ENCODE measurements around the gene LEPR.

The LEPR gene

DNA sequence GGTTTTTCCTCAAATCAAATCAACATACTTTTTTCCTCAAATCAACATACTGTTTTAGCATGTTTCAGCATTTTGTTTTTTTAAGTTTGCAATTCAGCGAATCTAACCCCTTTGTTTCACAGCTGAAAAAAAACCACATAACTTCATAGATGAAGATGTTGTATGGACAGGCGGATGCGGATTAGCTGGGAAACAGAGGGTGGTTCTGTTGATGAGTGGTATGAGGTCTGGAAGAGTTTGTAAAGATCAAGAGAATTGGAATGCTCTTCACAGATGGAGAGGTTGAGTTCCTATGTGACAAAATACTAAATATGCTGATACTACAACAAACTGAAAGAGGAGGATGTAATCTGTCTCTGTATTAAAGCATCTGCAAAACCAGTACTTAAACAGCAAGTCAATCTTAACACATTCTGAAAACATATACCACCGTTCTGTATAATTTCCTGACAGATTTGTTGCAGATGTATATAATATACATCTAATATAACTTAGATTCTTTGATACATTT lies 10.6 kb upstream of the LEPR start:
- no peak for DNase-seq

DNA sequence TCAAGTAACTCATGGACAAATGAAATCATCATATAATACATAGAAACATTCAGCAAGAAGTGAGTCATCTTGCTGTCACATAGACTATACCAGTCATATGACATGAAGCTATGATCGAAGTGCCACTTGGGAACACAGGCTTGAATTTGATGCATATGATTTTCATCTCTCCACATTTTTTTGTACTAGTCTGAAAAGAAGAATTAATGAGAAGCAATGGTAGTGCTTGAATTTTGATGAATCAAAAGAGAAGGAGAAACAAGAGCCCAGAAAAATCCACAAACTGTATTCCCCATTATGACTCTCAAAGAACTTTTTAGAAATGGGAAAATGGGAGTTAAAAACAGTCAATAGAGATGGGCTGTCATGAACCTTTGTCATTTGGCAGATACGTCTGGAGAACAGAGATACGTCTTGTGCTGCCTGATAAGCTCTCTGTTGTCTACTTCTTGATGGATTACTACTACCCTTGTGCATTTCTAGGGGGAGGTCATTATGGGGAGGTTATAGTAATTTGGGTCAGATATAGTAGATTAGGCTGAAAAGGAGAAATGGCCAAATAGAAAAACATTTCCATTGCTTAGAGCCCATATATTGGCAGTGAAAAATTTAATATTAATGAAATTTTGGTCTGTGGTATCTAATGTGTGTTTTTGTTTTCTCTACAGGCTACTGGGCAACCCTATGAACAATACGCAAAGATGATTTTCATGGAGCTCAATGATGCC lies 8.0 kb upstream of the LEPR start:
- DNase-seq = no peak

DNA sequence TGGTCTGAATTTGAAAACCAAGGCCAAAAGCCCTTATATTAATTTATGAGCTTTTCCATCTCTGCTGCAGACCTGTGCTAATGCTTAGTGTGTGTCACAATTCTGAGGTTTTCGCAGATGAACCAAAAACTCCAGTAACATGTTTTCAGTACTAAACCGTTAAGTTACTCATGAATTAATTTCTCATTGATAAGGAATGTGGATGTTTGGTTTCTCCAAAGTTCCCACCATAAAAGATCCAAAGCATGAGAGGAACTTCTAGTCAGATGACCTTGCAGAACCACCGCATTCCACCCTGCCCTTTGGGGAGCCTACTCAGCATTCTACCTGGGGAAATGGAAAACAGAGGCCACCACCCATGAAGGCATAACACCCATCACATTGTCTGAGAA lies 7.5 kb upstream of the LEPR start:
- DNase-seq = no peak

DNA sequence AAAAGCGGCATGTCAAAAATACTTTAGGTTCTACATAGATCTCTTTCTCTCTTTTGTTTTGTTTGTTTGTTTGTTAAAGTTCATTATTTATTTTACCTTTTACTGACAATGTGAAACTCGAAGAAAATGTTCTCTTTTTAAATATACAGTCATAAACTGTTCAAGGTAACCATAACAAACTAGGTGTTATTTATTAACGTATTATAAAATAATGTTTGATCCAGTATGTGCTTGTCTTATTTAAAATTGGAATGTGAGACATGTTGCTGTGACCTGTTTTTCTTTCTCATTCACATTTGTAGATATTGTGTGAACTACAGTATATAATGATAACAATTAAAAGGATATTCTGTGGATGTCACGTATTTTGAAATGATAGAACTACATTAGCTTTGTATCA lies 5.9 kb upstream of the LEPR start:
- DNase-seq = no peak

DNA sequence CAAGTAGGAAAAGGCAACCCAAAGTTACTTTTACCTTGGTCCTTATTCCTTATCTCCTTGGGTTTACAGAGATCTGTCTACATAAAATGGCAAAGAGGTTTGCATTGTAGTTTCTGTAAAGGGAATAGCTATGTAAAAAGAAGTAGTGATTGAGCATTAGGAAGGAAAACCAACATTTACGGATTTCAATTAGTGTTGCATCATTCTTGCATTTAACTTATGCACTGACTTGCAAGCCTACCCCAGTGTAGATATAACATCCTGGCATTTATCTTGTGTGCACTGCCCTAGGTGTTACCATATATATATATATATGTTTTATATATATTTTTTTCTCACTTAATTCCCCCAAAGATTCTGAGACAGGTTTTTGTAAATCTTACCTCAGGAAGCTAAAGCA lies 3.7 kb upstream of the LEPR start:
- DNase-seq = no peak

DNA sequence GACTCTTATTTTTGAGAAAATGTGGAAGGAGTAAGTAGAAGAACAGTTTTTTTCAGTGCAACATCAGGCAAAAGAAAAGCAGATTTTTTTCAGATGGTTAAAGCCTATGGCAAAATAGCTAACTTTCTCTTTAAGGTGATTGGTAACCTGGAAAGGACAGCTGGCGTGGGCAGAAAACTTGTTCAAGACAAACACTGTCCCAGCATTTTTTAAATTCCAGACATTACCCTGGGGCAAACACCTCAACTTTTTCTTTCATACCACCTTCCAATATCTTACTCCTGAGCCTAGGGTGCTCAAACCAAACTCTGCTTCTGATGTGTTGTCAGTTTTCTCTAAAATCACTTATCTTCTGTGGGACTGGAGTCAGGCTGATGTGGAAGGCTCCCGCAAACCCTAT lies 2.7 kb upstream of the LEPR start:
- no peak for DNase-seq

DNA sequence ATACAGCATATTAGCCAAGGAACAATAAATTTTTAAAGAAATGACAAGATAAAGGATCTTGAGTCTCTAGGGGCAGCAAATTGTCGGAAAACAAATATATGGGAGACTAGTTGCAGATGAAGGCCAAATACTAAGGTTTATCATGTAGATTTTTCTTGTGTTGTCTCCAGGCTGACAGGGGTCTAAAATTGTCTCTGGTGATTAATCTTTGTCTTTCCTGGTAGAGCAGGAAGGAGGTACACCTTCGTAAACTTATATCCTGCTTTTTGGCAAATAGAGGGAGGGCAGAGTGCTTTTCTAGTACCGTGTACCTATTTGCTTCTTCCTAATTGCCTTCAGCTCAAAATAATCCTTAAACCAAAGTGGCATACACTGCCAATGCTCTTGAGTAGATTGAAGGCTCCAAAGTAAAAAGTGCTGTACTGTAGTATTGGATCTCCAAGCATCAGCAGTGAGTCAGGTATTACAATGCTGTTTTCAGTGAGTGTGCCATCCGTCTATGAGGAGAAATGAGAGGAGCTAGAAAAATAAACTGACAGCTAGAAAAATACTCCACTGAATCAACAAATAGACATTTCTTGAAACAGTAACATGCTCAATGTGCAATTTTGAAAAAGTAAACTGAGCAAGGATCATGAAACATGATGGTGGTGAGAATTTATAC lies 1.8 kb upstream of the LEPR start:
- DNase-seq = no peak

DNA sequence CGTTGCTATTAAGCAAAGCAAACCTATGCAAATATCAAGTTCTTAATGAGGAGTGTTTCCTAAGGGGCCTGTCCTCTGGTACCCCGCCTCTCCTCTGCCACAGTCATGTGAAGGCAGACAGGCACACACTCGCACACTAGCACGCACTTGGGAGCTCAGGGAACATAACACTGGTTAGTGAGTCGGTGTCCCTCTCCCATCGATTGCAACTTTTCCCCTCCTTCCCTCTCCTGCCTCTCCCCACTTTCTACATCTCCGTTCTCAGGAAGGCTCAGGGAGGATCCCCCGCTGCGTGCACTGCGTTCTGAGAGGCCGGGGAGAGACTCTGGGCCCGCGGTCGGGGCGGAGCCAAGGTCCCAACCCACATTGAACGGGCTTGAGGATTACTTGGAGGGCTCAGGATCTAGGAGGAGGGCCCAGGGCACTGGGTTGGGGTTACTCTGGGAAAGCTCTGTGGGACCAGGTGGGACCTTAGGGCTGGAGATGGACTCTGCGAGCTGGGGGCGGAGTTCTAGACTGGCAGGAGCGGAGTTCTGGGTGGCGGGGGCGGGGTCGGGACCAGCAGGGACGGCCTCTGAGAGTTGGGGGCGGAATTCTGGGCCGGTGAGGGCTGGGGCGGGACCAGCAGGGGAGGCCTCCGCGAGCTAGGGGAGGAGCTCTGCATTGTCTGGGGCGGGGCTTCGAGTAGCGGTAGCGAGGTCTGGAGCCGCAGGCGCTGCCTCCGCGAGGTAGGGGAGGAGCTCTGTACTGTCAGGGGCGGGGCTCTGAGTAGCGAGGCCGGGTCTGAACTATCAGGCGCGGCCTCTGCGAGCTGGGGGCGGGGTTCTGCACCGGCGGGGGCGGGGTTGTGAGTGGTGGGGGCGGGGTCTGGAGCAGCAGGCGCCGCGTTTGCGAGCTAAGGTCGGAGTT lies 533 bp upstream of the LEPR start:
- peak; percentile 94 to 97 for DNase-seq

DNA sequence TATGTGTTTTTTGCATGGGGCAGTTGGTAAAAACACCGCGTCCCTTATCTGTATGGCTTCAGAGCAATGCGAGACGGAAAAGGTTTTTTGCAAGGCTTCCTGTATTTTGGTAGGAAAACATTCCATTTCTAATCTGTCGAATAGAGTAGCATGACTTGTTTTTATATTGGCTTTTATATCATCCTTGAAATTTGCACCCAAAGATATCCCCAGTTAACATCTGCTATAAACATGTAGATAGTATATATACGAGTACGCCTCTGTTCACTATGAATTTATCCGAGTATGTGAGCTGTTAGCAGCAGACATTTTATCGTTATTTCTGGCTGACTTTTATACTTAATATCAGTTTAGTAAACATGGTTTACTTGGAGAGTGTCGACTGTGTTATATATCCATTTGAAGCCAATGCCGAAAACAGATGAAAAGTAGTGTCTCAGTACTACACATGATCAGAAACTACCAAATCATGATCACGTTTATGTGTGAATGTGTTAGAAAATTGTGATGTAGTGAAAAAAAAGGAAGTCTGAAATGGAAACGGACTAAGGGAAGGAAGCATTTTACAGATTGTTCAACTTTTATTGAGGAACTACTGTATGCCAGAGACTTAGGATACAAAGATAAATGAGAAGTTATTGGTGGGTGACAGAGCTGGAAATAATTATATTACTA lies 1.0 kb downstream of the LEPR start:
- peak; percentile 61 to 73 for DNase-seq

DNA sequence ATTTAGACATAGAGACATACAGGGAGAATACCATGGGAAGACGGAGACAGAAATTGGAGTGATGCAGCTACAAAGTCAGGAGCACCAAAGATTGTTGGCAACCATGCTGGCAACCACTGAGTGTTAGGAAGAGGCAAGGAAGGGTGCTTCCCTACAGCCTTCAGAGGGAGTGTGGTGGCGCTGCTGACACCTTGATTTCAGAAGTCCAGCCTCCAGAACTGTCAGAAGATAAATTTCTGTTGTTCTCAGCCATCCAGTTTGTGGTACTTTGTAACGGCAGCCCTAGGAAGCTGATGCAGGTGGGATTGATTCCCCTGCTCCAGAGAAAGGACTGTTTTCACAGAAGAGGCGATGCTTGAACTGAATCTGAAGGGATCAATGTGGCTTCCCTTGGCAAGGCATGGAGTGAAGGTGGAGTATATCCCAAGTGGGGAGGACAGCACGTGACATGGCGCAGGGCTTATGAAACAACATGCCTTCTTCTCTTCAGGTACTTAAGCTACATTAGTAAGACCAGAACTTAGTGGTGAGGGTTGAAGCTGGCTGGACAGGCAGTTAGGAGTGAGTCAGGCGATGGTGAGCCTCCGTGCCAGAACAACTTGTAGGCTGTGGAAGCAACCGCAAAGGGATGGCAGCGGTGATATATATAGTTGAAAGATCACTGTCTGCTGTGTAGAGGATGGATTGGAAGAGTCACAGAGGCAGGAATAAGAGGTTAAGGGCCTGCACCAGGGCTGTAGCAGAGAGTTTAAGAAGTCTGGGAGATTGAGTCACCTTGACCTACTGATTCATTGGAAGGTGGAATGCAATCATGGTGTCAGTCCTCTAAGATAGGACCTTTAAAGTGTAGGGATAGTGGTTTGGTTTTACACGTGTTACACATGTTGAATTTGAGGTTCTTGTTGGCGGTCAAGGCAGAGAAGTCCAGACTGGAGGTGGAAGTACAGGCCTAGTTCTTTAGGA lies 2.1 kb downstream of the LEPR start:
- no peak for DNase-seq

DNA sequence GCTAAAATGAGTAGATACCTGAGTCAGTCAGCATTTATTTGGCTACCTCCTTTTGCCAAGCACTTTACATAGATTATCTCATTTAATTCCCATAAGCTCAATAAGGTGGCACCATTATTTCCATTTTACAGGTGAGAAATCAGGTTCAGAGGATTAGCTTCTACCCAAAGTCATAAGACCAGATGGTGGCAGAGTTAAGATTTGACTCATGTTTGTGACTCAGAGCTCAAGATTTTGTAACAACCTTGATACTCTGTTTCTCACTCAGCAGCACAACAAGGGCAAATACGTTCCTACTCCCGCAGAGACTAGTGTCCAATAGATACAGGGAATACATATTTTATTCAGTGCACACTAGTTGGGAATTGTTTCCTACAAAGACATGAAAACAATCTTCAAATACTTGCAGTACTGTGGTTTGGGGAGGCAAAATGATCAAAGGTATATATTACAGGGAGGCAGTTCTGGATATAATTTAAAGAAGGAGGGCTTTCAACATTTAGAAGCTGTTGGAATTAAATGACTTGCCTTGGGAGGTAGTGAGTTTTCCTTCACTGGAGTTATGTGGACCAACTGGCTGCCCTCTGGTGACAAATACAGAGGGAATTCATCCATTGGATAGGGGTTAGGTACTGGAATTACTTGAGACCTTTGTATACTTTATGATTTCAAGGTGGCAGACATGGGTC lies 3.6 kb downstream of the LEPR start:
- DNase-seq = no peak

DNA sequence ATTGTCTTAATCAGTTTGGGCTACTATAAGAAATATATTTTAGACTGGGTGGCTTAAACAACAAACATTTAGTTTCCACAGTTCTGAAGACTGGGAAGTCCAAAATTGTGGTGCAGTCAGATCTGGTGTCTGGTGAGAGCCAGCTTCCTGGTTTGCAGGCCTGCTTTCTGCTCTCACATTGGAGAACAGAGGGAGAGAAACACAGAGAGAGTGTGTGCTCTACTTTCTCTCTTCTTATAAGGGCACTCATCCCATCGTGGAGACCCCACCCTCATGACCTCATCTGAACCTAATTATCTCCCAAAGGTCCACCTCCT lies 4.1 kb downstream of the LEPR start:
- DNase-seq = no peak

DNA sequence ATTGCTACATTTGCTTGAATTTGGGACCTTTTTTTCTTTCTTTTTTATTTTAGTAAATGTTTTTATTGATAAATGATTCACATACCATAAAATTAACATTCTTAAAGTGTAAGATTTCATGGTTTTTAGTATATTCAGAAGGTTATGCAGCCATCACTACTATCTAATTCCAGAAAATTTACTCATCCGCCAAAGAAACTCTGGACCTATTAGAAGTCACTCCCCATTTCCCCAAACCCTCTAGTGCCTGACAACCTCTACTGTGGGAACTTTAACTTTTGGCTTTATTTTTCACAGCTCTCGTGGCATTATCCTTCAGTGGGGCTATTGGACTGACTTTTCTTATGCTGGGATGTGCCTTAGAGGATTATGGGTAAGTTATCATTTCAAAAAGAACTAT lies 4.5 kb downstream of the LEPR start:
- no peak for DNase-seq

DNA sequence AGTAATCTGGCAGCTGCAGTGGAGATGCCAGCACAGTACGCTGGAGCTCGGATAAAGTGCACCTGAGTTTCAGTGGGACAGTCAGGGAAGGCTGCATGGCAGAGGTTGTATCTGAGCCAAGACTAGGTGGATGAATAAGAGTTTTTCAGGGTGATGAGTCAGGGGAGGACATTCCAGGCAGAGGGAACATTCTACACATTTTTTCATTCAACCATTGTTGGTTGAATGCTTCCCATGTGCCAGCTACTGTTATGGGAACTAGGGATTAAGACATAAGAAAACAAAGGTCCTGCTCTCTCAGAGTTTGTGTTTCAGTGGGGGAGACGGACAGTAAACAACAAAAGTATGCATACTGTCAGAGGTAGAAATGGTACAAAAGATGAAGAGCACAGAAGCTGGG lies 5.2 kb downstream of the LEPR start:
- no peak for DNase-seq

DNA sequence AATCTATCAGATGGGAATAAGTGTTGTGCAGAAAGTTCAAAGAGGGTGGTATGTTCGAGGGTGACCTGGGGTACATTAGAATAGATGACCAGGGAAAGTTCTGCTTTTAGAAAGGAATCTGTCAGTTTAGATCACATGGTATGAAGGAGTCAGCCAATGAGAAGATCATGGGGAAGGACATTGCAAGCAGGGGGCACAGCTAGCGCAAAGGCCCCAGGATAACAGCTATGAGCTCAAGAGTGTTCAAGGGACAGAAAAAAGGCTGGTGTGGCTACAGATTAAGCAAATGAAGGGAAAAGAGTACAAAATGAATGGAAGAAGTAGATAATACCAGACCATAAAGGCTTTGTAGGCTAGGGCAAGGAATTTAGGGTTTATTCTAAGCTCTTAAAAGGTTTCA lies 8.6 kb downstream of the LEPR start:
- DNase-seq = no peak

DNA sequence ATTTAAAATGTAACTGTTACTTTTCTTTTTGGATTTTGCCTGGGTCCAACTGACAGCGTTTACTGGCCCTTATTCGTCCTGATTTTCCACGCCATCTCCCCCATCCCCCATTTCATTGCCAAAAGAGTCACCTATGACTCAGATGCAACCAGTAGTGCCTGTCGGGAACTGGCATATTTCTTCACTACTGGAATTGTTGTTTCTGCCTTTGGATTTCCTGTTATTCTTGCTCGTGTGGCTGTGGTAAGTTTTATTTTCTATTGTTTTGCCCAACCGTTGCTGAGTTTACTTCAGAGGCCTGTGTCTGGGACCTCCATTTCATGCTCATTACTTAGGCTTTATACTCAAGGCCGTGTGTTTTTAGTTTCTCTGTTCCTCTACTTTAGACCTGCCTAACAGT lies 9.3 kb downstream of the LEPR start:
- no peak for DNase-seq

DNA sequence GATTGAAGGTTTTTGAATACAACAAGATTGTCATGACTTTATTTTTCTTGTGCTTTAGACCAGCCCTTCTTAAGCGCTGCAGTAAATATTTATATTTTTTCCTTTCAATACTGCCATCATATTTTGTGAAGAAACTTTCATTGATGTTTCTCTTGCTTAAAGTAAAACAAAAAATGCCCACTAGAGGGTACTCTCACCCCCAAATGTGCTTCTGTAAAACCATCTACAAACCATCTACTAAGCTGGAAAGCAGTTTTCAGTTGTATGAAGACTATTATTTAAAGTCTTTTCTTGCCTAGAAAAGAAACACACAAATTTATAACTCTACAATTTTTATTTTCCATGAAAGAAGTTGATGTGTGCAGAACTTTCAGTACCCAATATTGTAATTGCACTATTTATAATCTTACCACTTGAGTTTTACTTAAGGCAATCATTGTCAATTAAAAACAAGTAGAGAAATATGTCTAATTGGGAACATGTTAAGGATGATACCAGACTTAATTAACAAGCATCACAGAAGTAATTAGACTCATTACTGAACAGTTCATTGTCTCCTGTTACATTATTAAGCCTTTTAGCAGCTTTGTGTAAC lies 10.7 kb downstream of the LEPR start:
- DNase-seq = peak; percentile 56 to 72

DNA sequence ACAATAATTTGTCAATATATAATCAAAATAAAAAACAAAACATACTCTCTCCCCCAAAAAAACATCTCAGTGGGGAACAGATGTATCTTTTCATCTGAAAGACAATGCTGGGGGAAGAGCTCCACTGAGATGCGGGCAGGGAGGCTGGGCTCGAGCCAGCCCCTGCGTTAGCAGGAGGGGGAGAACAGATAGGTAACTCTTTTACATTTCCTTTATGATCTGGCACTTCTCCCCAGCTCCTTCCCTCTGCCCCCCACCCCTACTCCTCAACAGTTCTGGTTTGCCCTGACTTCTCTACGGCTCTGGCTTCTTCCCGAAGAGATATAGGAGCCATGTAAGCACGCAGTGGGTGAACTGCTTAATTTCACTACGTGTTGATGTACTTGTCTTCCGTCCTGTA lies 12.4 kb downstream of the LEPR start:
- DNase-seq = no peak

DNA sequence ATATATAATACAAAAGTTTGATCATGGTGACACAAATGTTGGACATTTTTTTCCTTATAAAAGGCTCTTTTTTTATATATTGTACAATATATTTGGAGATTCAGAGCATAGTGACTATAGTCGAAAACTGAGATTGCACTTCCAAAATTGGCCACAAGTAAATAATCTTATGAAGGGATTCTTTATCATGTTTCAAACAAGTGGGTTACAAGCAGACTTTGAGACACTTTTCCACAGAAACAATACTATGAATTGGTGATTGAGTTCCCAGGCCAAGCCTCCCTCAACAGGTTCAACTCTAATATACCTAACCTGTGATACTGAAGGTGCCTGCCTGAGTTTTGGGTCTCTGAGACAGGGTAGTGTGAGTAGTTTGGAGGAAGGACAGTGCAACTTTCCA lies 13.8 kb downstream of the LEPR start:
- peak in 1 of 2 experiments; percentile 8 for DNase-seq

DNA sequence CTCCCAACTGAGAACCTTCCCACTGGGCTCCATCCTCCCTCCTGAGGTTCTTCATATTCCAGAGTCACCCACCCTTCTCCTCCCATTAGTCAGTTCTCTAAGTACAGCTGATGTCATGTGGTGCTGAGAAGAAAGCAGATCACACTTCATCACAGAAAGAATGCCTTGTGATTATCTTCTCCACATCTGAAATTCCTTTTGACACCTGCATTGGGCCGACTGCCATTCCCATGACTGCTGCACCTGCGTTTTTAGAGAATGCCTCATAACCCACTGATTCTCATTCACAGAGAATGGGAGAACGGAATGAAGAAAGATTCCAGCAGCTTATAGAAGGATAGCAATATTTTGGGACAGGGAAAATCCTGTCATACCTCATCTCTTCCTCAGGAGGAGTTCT lies 14.3 kb downstream of the LEPR start:
- DNase-seq = no peak

DNA sequence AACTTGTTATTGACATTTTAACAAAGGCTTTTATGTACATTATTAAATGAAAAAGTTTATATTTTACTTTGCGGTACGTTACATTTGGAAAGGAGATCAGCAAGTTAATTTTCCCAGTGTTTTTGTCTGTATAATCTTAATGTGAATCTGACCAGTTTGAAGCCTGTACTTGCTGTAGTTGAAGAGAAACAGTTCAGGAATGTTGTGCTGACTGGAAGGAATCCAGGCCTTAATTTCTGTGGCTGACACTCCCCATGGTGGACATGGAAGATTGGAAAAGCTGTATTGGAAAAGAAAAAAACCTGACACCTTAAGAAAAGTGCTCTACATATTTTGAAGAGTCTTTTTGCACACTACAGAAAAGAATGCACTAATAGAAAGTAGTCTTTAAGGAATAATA lies 15.5 kb downstream of the LEPR start:
- DNase-seq = no peak
